NK-92 (cell line): ENCODE results near the gene ATG5.
"Not testable (repeated sequence)": the region's sequence is repeated elsewhere in the genome, so short reads cannot be mapped to it uniquely, and the experiment has no call there.

Experiments used
- DNase-seq: peaks from one replicate; lab custom pipeline; 2025; ENCODE audit not compliant: unreplicated experiment; lab: John Stamatoyannopoulos, UW

ATG5 gene

GRCh38 chr6:106315765-106316374, 9.7 kb downstream of the ATG5 start:
- no peak for DNase-seq

- DNase-seq = no peak
Observed at GRCh38 chr6:106309766-106310373, 15.7 kb downstream of the ATG5 start.

- no peak for DNase-seq
Observed at GRCh38 chr6:106308985-106309384, 16.6 kb downstream of the ATG5 start.

- DNase-seq = no peak
Observed at GRCh38 chr6:106305740-106306139, 19.8 kb downstream of the ATG5 start.

GRCh38 chr6:106300944-106301343, 24.6 kb downstream of the ATG5 start:
- DNase-seq = no peak

- DNase-seq = no peak
Observed at GRCh38 chr6:106300020-106300780, 25.4 kb downstream of the ATG5 start.

GRCh38 chr6:106293116-106293515, 32.4 kb downstream of the ATG5 start:
- DNase-seq = no peak

- no peak for DNase-seq
Observed at GRCh38 chr6:106290954-106291353, 34.6 kb downstream of the ATG5 start.

- DNase-seq = no peak
Observed at GRCh38 chr6:106290032-106290431, 35.5 kb downstream of the ATG5 start.

GRCh38 chr6:106287215-106287614, 38.3 kb downstream of the ATG5 start:
- no peak for DNase-seq

- DNase-seq = no peak
Observed at GRCh38 chr6:106286746-106287145, 38.8 kb downstream of the ATG5 start.

- DNase-seq = no peak
Observed at GRCh38 chr6:106283481-106283880, 42.1 kb downstream of the ATG5 start.

GRCh38 chr6:106281661-106282060, 43.9 kb downstream of the ATG5 start:
- no peak for DNase-seq

- no peak for DNase-seq
Observed at GRCh38 chr6:106281088-106281487, 44.5 kb downstream of the ATG5 start.

- DNase-seq = no peak
Observed at GRCh38 chr6:106279179-106279578, 46.4 kb downstream of the ATG5 start.

- DNase-seq = no peak
Observed at GRCh38 chr6:106275692-106276091, 49.9 kb downstream of the ATG5 start.

GRCh38 chr6:106273087-106273486, 52.5 kb downstream of the ATG5 start:
- DNase-seq = no peak

- no peak for DNase-seq
Observed at GRCh38 chr6:106272287-106272686, 53.3 kb downstream of the ATG5 start.

- DNase-seq = no peak
Observed at GRCh38 chr6:106270414-106270813, 55.1 kb downstream of the ATG5 start.

- not testable (repeated sequence) for DNase-seq
Observed at GRCh38 chr6:106269268-106269919, 56.2 kb downstream of the ATG5 start.

- DNase-seq = not testable (repeated sequence)
Observed at GRCh38 chr6:106268500-106268899, 57.1 kb downstream of the ATG5 start.

- DNase-seq = not testable (repeated sequence)
Observed at GRCh38 chr6:106264433-106264832, 61.1 kb downstream of the ATG5 start.
